Measurements from ENCODE around the gene ZNF516.

GRCh38 chr18:76480913-76481312, 14.1 kb downstream of the ZNF516 start:
- TF ChIP-seq ZBTB7A (IDR thresholded peaks at IDR 0.05; ENCODE audit: low read depth) (no peak), FOXM1 (IDR thresholded peaks at IDR 0.05; ENCODE audit: borderline replicate concordance, low read depth) (no peak), TCF12 (IDR thresholded peaks at IDR 0.05; ENCODE audit: low read depth) (no peak), TAF1 (IDR thresholded peaks at IDR 0.05; ENCODE audit: low read depth) (no peak), EGR1 (IDR thresholded peaks at IDR 0.05) (no peak), CEBPB (IDR thresholded peaks at IDR 0.05) (no peak), EP300 (IDR thresholded peaks at IDR 0.05; ENCODE audit: borderline replicate concordance) (no peak), YY1 (IDR thresholded peaks at IDR 0.05; ENCODE audit: low read depth) (no peak), CREB1 (IDR thresholded peaks at IDR 0.05; ENCODE audit: low read depth) (no peak), USF1 (IDR thresholded peaks at IDR 0.05) (no peak), TEAD4 (IDR thresholded peaks at IDR 0.05) (no peak)
- TF ChIP-seq, protein P1, sequence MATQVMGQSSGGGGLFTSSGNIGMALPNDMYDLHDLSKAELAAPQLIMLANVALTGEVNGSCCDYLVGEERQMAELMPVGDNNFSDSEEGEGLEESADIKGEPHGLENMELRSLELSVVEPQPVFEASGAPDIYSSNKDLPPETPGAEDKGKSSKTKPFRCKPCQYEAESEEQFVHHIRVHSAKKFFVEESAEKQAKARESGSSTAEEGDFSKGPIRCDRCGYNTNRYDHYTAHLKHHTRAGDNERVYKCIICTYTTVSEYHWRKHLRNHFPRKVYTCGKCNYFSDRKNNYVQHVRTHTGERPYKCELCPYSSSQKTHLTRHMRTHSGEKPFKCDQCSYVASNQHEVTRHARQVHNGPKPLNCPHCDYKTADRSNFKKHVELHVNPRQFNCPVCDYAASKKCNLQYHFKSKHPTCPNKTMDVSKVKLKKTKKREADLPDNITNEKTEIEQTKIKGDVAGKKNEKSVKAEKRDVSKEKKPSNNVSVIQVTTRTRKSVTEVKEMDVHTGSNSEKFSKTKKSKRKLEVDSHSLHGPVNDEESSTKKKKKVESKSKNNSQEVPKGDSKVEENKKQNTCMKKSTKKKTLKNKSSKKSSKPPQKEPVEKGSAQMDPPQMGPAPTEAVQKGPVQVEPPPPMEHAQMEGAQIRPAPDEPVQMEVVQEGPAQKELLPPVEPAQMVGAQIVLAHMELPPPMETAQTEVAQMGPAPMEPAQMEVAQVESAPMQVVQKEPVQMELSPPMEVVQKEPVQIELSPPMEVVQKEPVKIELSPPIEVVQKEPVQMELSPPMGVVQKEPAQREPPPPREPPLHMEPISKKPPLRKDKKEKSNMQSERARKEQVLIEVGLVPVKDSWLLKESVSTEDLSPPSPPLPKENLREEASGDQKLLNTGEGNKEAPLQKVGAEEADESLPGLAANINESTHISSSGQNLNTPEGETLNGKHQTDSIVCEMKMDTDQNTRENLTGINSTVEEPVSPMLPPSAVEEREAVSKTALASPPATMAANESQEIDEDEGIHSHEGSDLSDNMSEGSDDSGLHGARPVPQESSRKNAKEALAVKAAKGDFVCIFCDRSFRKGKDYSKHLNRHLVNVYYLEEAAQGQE (IDR thresholded peaks at IDR 0.05; ENCODE audit: low read depth), result no peak
- TF ChIP-seq, protein P2, sequence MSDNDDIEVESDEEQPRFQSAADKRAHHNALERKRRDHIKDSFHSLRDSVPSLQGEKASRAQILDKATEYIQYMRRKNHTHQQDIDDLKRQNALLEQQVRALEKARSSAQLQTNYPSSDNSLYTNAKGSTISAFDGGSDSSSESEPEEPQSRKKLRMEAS (IDR thresholded peaks at IDR 0.05), result no peak
